PC-3 (cell line): ENCODE results near the gene TNS3.

Source experiments
- CTCF ChIP-seq: fragments of 300-600 bp; sonication (generic); conservative IDR thresholded peaks from 2 replicates; pipeline ENCODE4 v1.5.1; 2017; ENCODE audit warnings: antibody characterized with exemption, low read depth, mild to moderate bottlenecking, low read length
- EZH2 ChIP-seq: fragments of 300-600 bp; sonication (generic); IDR thresholded peaks from one replicate; pipeline ENCODE4 v1.6.1; 2017; ENCODE audit warnings: antibody characterized with exemption, mild to moderate bottlenecking, low read length; ENCODE audit not compliant: unreplicated experiment
- EZH2phosphoT487 ChIP-seq: fragments of 300-600 bp; sonication (generic); IDR thresholded peaks from 2 replicates; pipeline ENCODE4 v1.6.1; 2018; ENCODE audit warnings: mild to moderate bottlenecking, antibody characterized with exemption, low read length, borderline replicate concordance

DNA sequence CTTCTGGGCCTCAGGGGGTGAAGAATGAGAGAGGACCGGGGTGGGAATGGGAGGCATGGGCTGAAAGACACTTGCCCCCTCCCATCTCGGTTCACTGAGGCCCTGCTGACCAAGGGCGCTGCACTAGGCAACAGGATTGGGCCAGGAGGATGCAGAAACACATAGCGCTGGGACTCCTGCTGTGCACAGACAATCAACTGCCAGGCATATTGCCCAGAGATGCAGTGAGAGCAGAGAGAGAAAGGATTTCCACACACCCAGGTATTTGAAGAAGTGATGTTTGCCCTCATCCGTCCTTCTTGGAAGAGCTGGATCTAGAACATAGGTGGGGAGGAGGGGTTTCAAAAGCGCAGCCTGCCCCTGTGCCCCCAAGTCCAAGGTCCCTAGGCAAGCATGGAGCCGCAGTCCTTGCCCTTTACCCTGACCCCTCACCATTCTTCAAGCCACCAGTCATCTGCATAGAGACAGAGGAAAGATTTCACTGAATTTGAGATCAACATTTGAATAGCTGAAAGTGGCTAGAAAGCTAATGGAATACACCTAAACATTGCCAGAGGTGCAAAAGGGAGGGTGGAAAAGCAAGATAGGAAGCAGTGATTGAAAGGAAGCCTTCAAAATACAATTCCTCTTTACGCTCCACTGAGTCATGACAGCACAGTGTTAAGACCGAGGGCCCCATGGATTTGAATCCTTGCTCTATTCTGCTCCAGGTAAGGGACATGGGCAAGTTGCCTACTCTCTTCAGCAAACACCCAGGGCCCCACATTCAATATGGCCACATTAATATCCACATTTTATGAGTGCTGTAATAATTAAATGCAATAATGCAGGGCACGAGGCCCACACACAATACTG is 44.2 kb upstream of the TNS3 start:
- no peak for TF ChIP-seq CTCF
- TF ChIP-seq EZH2phosphoT487 = no peak
- TF ChIP-seq EZH2 = no peak
